ENCODE measurements around the gene TMBIM1. TPM values are rescaled to one million over a fixed set of nuclear protein-coding genes. Genes with fewer than 3 reads are reported as not detected.

The TMBIM1 gene
- total RNA-seq, 1 donor: 136 TPM

DNA sequence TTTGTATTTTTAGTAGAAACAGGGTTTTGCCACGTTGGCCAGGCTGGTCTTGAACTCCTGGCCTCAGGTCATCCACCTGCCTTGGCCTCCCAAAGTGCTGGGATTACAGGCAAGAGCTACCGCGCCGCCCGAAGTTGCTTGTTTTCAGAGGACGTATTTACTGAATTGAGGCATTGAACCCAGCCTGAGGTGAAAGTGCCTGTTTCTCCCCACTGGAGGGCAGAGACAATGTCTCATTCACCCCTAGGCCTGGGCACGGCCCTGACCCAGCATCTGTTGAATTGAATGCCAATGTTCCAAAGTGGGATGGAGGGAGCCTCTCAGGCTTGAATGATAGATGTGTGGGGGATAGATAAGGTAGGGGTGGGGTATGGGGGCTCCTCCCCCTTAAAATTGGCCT lies 4.5 kb upstream of the TMBIM1 start:
- no peak overlapping the region for H3K4me3 ChIP-seq (ENCODE audit: low read depth, low read length)
- TF ChIP-seq, protein P1, sequence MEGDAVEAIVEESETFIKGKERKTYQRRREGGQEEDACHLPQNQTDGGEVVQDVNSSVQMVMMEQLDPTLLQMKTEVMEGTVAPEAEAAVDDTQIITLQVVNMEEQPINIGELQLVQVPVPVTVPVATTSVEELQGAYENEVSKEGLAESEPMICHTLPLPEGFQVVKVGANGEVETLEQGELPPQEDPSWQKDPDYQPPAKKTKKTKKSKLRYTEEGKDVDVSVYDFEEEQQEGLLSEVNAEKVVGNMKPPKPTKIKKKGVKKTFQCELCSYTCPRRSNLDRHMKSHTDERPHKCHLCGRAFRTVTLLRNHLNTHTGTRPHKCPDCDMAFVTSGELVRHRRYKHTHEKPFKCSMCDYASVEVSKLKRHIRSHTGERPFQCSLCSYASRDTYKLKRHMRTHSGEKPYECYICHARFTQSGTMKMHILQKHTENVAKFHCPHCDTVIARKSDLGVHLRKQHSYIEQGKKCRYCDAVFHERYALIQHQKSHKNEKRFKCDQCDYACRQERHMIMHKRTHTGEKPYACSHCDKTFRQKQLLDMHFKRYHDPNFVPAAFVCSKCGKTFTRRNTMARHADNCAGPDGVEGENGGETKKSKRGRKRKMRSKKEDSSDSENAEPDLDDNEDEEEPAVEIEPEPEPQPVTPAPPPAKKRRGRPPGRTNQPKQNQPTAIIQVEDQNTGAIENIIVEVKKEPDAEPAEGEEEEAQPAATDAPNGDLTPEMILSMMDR (IDR thresholded peaks at IDR 0.05; ENCODE audit: insufficient read depth, low read depth, low read length): peak; percentile 2
- no peak for DNase-seq (ENCODE audit: low read depth)

DNA sequence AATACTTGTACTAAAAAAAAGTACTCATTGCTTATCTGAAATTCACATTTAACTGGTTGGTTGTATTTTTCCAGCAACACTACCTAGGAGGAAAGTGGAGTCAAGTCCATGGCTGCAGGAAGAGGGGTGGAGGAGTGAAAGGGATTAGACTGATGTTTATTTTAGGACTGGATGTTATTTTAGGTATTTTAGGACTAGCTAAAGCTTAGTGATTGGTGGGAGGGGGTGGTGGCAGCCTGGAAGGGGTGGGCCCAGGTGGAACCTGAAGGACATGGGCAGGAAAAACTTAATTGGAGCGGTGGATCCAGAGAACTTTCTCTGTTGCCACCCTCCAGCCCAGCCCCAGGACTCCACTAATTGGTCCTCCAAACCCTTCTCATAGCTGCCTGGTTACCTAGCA lies 3.9 kb upstream of the TMBIM1 start:
- TF ChIP-seq, protein P1 (IDR thresholded peaks at IDR 0.05; ENCODE audit: insufficient read depth, low read depth, low read length): no peak
- no peak overlapping the region for H3K4me3 ChIP-seq (ENCODE audit: low read depth, low read length)
- DNase-seq (ENCODE audit: low read depth): no peak

DNA sequence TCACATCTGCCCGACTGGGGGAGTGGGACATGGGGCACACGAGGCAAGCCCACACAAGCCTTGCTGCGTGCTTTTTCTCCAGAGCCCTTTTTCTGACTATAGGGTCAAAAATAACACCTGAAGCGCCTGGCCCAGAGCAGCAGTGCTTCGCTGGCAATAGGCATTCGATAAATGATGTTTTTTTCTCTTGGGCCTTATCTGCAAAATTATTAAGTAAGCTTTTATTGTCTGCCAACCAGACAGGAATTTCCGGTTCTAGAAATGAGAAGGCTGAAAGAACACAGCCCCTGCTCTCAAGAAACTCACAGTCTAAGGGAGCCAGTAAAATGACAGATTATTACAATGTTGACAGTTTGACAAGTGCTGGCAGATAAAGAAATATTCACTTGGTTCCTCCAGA lies 2.7 kb upstream of the TMBIM1 start:
- peak; percentile 64 for DNase-seq (ENCODE audit: low read depth)
- no peak overlapping the region for H3K4me3 ChIP-seq (ENCODE audit: low read depth, low read length)
- TF ChIP-seq, protein P1 (IDR thresholded peaks at IDR 0.05; ENCODE audit: insufficient read depth, low read depth, low read length): no peak

DNA sequence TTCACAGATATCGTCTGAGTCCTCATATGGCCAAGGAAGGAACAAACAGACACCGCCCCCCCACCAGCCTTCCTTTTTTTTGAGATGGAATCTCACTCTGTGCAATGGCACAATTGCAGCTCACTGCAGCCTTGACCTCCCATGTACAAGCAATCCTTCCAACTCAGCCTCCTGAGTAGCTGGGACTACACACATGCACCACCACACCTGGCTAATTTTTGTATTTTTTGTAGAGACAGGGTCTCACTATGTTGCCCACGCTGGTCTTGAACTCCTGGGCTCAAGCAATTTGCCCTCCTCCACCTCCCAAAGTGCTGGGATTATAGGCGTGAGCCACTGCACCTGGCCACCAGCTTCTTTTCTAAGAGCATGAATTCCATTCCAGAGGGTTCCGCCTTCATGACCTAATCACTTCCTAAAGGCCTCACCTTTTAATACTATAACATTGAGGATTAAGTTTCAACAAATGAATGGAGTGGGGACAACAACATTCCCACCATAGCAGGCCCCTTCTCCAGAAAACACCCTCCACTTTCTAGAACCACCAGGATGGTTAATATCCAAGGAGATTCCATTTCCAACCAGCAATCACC lies 2.2 kb upstream of the TMBIM1 start:
- H3K4me3 ChIP-seq (ENCODE audit: low read depth, low read length): no peak overlapping the region
- no peak for DNase-seq (ENCODE audit: low read depth)
- TF ChIP-seq, protein P1 (IDR thresholded peaks at IDR 0.05; ENCODE audit: insufficient read depth, low read depth, low read length): no peak

DNA sequence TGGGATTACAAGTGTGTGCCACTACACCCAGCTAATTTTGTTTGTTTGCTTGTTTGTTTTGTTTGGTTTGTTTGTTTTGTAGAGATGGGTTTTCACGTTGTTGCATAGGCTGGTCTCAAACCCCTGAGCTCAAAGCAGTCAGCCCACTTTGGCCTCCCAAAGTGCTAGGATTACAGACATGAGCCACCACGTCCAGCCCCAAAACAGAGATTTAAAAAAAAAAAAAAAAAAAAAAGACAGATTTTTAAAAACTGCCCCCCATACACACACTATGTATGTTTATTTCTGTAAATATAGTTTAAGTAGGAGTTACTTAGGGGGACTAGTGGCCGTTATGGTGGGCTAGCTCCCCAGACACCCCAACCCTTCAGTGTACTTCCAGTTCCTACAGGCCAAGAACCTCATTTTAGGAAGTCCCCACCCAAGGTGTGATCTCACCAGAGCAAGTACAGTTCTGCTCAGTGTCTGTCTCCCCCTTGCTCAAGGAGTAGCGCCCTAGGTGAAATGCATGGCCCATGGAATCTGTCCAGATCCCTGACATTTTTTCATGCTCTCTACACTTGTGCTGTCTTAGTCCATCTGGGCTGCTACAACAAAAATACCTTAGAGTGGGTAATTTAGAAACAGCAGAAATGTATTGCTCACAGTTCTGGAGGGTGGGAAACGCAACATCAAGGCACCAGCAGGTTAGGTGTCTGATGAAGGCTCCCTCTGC lies 1.6 kb upstream of the TMBIM1 start:
- TF ChIP-seq, protein P1 (IDR thresholded peaks at IDR 0.05; ENCODE audit: insufficient read depth, low read depth, low read length): no peak
- no peak for DNase-seq (ENCODE audit: low read depth)
- no peak overlapping the region for H3K4me3 ChIP-seq (ENCODE audit: low read depth, low read length)

DNA sequence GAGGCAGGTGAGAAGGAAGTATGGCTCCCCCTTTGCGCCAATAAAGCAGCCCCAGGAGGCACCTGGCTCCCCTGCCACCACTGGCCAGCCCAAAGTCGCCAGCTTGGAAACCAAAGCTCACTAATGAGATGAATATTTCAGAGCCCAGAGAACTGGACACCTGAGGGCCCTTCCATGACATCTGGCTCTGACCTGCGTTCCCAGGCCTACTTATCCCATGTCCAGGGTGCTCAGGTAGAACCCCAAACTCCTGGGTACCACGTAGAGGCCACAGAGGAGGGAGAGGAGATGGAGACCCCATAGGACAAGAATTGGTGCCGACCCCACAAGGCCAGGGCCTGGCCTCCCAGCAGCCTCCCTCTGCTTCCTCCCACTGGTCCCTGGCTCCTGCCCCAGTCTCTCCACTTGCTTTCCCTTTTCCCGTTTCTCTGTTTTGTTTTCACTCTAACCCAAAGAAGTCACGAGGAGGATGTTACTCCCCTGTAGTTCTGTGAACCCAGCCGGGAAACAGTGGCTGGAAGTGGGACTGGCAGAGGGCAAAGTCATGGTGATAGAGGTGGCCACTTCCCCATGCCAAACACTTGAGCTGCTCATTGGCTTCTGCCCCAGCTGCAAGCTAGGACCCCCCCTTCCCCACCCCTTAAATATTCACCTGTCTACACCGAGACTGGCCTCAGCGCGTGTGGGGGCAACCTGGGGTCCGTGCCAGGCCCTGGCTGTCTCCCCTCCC lies 820 bp downstream of the TMBIM1 start:
- H3K4me3 ChIP-seq (ENCODE audit: low read depth, low read length): peak overlapping the region; percentile 89
- DNase-seq (ENCODE audit: low read depth): peak; percentile 61
- TF ChIP-seq, protein P1 (IDR thresholded peaks at IDR 0.05; ENCODE audit: insufficient read depth, low read depth, low read length): no peak

All from fibroblast of villous mesenchyme (primary cell).